Stomach smooth muscle (tissue), 2 donors: ENCODE results near the gene DDX55.

Source experiments
- H3K27ac ChIP-seq: one replicate; pipeline ENCODE4 v1.7.0; 2013; ENCODE audit warnings: mild to moderate bottlenecking, low read length, inconsistent platforms
- H3K27me3 ChIP-seq, 2 donors: one replicate each; pipeline ENCODE4 v1.7.0; 2013; ENCODE audit warnings: low read length in 2 of 2; ENCODE audit not compliant: insufficient read depth in 2 of 2, control insufficient read depth in 1 of 2
- H3K36me3 ChIP-seq, 2 donors: one replicate each; pipeline ENCODE4 v1.7.0; 2013; ENCODE audit warnings: low read length in 2 of 2; ENCODE audit not compliant: control insufficient read depth in 2 of 2, insufficient read depth in 2 of 2
- H3K4me1 ChIP-seq: one replicate; pipeline ENCODE4 v1.7.0; 2013; ENCODE audit warnings: low read length; ENCODE audit not compliant: control insufficient read depth, insufficient read depth
- H3K4me3 ChIP-seq, 2 donors: one replicate each; pipeline ENCODE4 v1.7.0; 2013; ENCODE audit warnings: low read length in 2 of 2
- H3K9ac ChIP-seq, 2 donors: one replicate each; pipeline ENCODE4 v1.7.0; 2013; ENCODE audit warnings: low read length in 2 of 2, mild to moderate bottlenecking in 1 of 2
- H3K9me3 ChIP-seq, 2 donors: one replicate each; pipeline ENCODE4 v1.7.0; 2013; ENCODE audit warnings: low read length in 2 of 2; ENCODE audit not compliant: control insufficient read depth in 2 of 2
- donor health status: healthy.
- donor health status: Pancreatic carcinoma.

DDX55 gene

GRCh38 chr12:123614110-123614509 is 12.2 kb downstream of the DDX55 start:
- Histone ChIP-seq H3K27me3 (no peaks in the 10 kb centered on the region), H3K9me3 (no peaks in the 10 kb centered on the region), H3K4me3 (no peak overlapping the region), H3K9ac (no peak overlapping the region), H3K4me1 (peaks cover 2% of the 10 kb centered on the region), H3K27ac (no peak overlapping the region), H3K36me3 (peaks cover 68% of the 10 kb centered on the region in 2 donors)

DNA sequence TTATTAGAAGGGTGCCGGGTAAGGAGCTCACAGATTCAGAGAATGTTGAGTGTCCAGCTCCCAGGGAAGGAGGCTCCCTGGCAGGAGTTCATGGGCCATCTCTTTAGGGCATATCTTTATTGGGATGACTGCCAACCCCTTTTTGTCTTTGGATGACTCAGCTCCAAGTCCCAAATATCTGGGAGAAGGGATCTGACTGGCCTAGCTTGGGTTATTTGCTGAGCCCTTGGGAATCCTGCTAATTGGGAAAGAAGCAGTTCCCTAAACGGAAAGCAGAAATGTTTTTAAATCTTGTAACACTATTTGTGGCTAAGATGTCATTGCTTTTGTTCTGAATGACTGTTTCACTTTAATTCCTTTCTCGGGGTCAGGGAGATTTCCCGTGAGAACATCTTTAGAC is 12.6 kb downstream of the DDX55 start:
- H3K36me3 ChIP-seq = peaks cover 64 to 66% of the 10 kb centered on the region in 2 donors
- H3K9ac ChIP-seq = no peak overlapping the region
- no peak overlapping the region for H3K27ac ChIP-seq
- H3K27me3 ChIP-seq = no peaks in the 10 kb centered on the region
- H3K4me1 ChIP-seq = peaks cover 2% of the 10 kb centered on the region
- H3K4me3 ChIP-seq = no peak overlapping the region
- no peaks in the 10 kb centered on the region for H3K9me3 ChIP-seq

DNA sequence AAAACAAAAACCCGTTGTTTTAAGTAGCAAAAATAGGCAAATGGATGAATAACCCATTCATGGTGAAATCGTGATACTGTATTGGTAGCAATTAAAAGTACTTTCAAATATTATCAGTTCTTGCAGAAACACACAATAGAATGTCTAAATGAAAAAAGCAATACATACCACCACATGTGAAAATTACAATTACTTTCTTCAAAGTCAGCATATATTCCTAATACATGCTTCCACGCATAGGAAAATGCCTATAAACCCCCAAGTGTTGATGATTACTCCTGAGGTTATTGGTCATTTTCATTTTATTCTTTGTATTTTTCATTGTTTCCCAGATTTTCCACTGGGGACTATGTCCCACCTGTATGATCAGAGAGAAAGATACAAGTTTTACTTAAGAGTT is 15.2 kb downstream of the DDX55 start:
- Histone ChIP-seq H3K36me3 (peaks cover 66 to 68% of the 10 kb centered on the region in 2 donors), H3K4me1 (peaks cover 2% of the 10 kb centered on the region), H3K27me3 (no peaks in the 10 kb centered on the region), H3K27ac (no peak overlapping the region), H3K9ac (no peak overlapping the region), H3K9me3 (no peaks in the 10 kb centered on the region), H3K4me3 (no peak overlapping the region)

DNA sequence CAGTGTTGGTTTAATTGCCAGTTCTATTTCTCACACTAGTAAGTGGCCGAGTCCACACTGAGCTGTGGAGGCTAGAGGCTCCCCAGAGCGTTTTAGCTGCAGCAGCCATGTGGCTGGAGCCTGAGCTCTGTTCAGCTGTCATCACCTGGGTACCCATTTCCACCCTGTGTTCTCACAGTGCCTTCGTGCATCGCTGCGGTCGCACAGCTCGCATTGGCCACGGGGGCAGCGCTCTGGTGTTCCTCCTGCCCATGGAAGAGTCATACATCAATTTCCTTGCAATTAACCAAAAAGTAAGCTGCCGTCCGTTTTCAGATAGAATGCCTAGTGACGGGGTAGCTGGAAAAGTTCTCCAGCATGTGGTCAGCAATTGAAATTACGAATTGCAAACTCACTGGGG is 15.7 kb downstream of the DDX55 start:
- H3K27me3 ChIP-seq = no peaks in the 10 kb centered on the region
- no peaks in the 10 kb centered on the region for H3K9me3 ChIP-seq
- H3K4me3 ChIP-seq = no peak overlapping the region
- no peak overlapping the region for H3K27ac ChIP-seq
- H3K9ac ChIP-seq = no peak overlapping the region
- H3K4me1 ChIP-seq = peaks cover 2% of the 10 kb centered on the region
- H3K36me3 ChIP-seq = peaks cover 66 to 72% of the 10 kb centered on the region in 2 donors

GRCh38 chr12:123621101-123621500 is 19.2 kb downstream of the DDX55 start:
- no peak overlapping the region for H3K27ac ChIP-seq
- no peak overlapping the region for H3K4me3 ChIP-seq
- H3K27me3 ChIP-seq = no peaks in the 10 kb centered on the region
- no peaks in the 10 kb centered on the region for H3K4me1 ChIP-seq
- no peaks in the 10 kb centered on the region for H3K9me3 ChIP-seq
- peaks cover 57 to 63% of the 10 kb centered on the region in 2 donors for H3K36me3 ChIP-seq
- H3K9ac ChIP-seq = no peak overlapping the region

DNA sequence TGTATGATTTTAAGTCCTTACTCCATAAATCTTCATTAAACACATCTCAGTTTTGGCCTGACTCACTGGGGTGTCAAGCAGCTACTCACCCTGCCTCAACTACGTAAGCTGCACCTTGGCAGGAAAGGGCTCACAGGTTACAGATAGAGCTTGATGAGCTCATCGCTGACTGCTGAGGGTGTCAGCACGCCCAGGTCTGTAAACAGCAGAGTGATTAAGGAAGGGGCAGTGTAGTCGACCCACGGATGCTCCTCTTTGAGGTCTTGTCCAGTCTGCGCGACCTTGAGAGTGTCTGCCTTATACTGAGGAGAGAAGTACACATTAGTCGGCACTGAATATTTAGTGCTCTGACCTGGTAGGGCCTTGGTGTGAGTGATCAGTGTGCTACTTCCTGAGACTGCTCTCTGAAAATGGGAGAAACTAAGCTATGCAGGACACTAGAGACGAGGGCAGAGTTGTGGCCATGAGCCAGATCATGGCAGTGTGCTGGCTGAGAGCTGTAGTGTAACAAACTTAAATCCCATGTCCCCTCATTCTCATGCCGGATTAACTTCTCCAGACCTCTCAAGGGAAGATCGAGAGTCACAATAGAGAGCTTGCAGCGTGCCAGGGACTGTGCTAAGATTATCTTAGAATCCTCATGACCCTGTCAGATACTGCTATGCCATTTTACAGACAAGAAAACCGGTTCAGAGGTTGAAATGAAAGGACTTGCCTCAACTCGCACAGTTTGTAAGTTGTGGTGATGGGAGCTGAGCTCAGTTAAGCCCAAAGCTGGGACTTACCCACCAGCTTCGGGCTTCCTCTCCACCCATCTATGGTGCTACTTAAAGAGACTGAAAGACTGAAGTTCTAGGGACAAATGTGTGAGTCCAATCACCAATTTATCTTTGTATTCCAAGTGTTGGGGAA is 20.0 kb downstream of the DDX55 start:
- Histone ChIP-seq H3K4me3 (no peak overlapping the region), H3K4me1 (no peaks in the 10 kb centered on the region), H3K9me3 (no peaks in the 10 kb centered on the region), H3K36me3 (peaks cover 57 to 63% of the 10 kb centered on the region in 2 donors), H3K27ac (no peak overlapping the region), H3K27me3 (no peaks in the 10 kb centered on the region), H3K9ac (no peak overlapping the region)

DNA sequence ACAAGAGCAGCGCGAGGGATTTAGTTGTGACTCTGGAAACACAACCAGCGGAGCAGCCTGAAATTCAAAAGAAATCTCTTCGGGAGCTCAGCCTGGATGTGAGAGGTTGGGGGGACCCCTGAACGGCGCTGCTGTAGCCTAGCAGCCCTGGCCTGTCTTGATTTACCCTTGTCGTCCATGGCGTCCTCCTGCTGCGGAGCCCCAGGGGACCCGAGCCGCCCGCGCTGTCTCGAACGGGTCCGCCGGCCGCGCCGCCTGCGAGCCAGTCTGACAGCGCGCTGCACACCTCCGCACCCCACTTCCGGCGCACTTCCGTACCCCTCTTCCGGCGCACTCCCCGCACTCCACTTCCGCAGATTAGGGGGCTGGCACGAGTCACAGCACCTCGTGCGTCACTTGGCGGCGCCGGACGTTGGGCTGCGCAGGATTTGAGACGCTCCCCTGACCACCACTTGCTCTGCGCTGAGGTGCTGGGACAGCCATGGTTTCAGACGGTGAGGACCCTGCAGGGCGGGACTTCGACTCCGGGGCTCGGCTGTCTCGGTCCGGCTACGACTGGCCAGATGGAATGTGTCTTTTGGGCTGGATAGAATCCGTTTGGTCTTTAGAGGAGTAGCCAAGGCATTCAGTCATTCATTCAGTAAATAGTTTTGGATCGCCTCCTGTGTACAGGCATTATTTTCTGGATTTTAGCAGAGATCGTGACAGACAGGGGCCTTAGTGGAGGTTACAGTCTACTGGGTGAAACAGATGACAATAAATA is 31.7 kb downstream of the DDX55 start, which contains the start of the genes EIF2B1 and GTF2H3:
EIF2B1 (minus strand) TSS at position 308 of the 763 bp plus-strand sequence; CDS start at position 179, 129 bp downstream.
GTF2H3 (plus strand) TSS at position 451 of the 763 bp plus-strand sequence; CDS start at position 482, 31 bp downstream.
- H3K4me1 ChIP-seq = peaks cover 14% of the 10 kb centered on the region
- peak within 1 kb of the TSS; percentile 90 for H3K27ac ChIP-seq
- no peaks in the 10 kb centered on the region for H3K27me3 ChIP-seq
- peak within 1 kb of the TSS; percentile 96 to 99 for H3K9ac ChIP-seq
- peak within 1 kb of the TSS; percentile 95 to 97 for H3K4me3 ChIP-seq
- no peaks in the 10 kb centered on the region for H3K9me3 ChIP-seq
- H3K36me3 ChIP-seq = peaks cover 16 to 24% of the 10 kb centered on the region in 2 donors

DNA sequence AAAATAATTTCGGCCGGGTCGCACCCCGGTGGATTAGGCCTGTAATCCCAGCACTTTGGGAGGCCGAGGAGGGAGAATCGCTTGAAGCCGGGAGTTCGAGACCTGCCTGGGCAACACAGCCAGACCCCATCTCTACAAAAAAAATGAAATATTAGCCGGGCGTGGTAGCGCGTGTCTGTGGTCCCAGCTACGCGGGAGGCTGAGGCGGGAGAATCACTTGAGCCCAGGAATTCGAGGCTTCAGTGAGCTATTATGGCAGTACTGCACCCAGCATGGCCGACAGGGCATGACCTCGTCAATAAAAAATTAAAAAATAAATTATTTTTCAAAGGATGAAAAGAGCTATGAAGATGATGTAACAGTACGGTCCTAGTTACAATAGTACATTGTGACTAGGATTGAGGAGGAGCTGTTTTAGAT is 32.3 kb downstream of the DDX55 start:
- H3K36me3 ChIP-seq = peaks cover 12 to 18% of the 10 kb centered on the region in 2 donors
- peak overlapping the region; percentile 96 to 99 for H3K9ac ChIP-seq
- H3K4me3 ChIP-seq = peak overlapping the region; percentile 95 to 97

DNA sequence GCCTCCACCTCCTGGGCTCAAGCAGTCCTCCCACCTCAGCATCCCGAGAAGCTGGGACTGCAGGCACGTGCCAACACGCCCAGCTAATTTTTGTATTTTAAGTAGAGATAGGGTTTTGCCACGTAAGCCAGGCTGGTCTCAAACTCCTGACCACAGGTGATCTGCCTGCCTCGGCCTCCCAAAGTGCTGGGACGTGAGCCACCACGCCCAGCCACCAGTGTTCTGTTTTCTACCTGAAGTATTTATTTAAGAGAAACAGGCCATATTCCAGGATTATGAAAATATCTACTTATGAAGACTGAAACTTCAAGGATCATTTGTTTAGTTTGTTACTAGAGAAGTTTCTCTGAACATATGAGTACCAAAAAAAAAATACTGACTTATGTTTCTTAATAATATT is 42.0 kb downstream of the DDX55 start:
- no peaks in the 10 kb centered on the region for H3K27me3 ChIP-seq
- H3K9me3 ChIP-seq = no peaks in the 10 kb centered on the region
- H3K27ac ChIP-seq = no peak overlapping the region
- no peak overlapping the region for H3K4me3 ChIP-seq
- H3K4me1 ChIP-seq = no peaks in the 10 kb centered on the region
- no peak overlapping the region for H3K9ac ChIP-seq
- peaks cover 28 to 37% of the 10 kb centered on the region in 2 donors for H3K36me3 ChIP-seq

More for the DNA sequence above, 32.3 kb downstream of the DDX55 start:
- Histone ChIP-seq H3K9me3 (no peaks in the 10 kb centered on the region), H3K4me1 (peaks cover 14% of the 10 kb centered on the region), H3K27me3 (no peaks in the 10 kb centered on the region), H3K27ac (peak overlapping the region; percentile 90)

DNA sequence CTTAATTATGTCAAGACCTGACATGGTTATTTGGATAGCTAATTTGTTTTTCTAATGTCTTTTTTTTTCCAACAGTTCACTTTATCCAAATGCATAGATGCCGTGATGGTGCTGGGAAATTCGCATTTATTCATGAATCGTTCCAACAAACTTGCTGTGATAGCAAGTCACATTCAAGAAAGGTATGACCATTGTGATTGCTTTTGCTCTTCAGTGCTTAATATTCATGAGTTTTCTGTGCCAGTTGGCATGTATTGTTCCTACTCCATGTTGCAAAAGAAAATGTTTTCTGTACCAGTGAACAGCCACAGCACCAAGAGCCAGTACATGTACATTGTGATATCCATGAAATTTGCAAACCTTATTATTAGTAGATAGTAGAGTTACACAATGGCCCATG is 43.5 kb downstream of the DDX55 start:
- H3K9me3 ChIP-seq = no peaks in the 10 kb centered on the region
- no peak overlapping the region for H3K4me3 ChIP-seq
- H3K4me1 ChIP-seq = no peaks in the 10 kb centered on the region
- no peaks in the 10 kb centered on the region for H3K27me3 ChIP-seq
- peaks cover 29 to 40% of the 10 kb centered on the region in 2 donors for H3K36me3 ChIP-seq
- H3K27ac ChIP-seq = no peak overlapping the region
- no peak overlapping the region for H3K9ac ChIP-seq
